Neural progenitor cell (in vitro differentiated cells): ENCODE data around the gene LRP1B. TPM values are rescaled to one million over a fixed set of nuclear protein-coding genes. Genes with fewer than 3 reads are reported as not detected.

Source experiments
- DNase-seq: peaks from one replicate; pipeline ENCODE4 v3.0.0-alpha.2; 2016; ENCODE audit warnings: low spot score
- H2AFZ ChIP-seq: fragments of 200-600 bp; sonication (generic); replicated peaks from 2 replicates; pipeline ENCODE4 v1.6.1; 2016; ENCODE audit warnings: antibody characterized with exemption
- H3F3A ChIP-seq: fragments of 200-600 bp; sonication (generic); 2 replicates; pipeline ENCODE4 v1.6.1; 2016; ENCODE audit warnings: antibody characterized with exemption, low read depth
- H3K27ac ChIP-seq: fragments of 200-600 bp; sonication (generic); 2 replicates; pipeline ENCODE4 v1.5.1; 2016; ENCODE audit warnings: mild to moderate bottlenecking
- H3K27me3 ChIP-seq: fragments of 200-600 bp; sonication (generic); 2 replicates; pipeline ENCODE4 v1.6.1; 2016; ENCODE audit warnings: mild to moderate bottlenecking, moderate library complexity
- H3K36me3 ChIP-seq: fragments of 200-600 bp; sonication (generic); 2 replicates; pipeline ENCODE4 v1.5.1; 2016
- H3K4me1 ChIP-seq: fragments of 200-600 bp; sonication (generic); 2 replicates; pipeline ENCODE4 v1.6.1; 2016; ENCODE audit warnings: mixed run types
- H3K4me2 ChIP-seq: fragments of 200-600 bp; sonication (generic); 2 replicates; pipeline ENCODE4 v1.6.1; 2016
- H3K4me3 ChIP-seq: fragments of 200-600 bp; sonication (generic); 2 replicates; pipeline ENCODE4 v1.5.1; 2016
- H3K79me2 ChIP-seq: fragments of 200-600 bp; sonication (generic); 2 replicates; pipeline ENCODE4 v1.6.1; 2016; ENCODE audit warnings: low read depth
- H3K9ac ChIP-seq: fragments of 200-600 bp; sonication (generic); 2 replicates; pipeline ENCODE4 v1.6.1; 2016
- H3K9me3 ChIP-seq: fragments of 200-600 bp; sonication (generic); 2 replicates; pipeline ENCODE4 v1.5.1; 2016; ENCODE audit warnings: low read depth
- H4K20me1 ChIP-seq: fragments of 200-600 bp; sonication (generic); 2 replicates; pipeline ENCODE4 v1.6.1; 2016; ENCODE audit warnings: low read depth
- H3K27ac Mint-ChIP-seq: 3 replicates; pipeline ENCODE4 v1.8.0; 2021; ENCODE audit warnings: mixed read lengths
- H3K27me3 Mint-ChIP-seq: 2 replicates; pipeline ENCODE4 v1.8.0; 2022; ENCODE audit warnings: low read depth, mild to moderate bottlenecking, inconsistent platforms, moderate library complexity, mixed read lengths; ENCODE audit not compliant: insufficient read depth
- H3K36me3 Mint-ChIP-seq: 3 replicates; pipeline ENCODE4 v1.8.0; 2021; ENCODE audit warnings: mixed read lengths
- H3K4me1 Mint-ChIP-seq: 3 replicates; pipeline ENCODE4 v1.8.0; 2021; ENCODE audit warnings: mixed read lengths
- H3K4me3 Mint-ChIP-seq: 3 replicates; pipeline ENCODE4 v1.8.0; 2021; ENCODE audit warnings: mild to moderate bottlenecking, moderate library complexity, mixed read lengths
- H3K9me3 Mint-ChIP-seq: 3 replicates; pipeline ENCODE4 v1.8.0; 2020; ENCODE audit warnings: mixed read lengths
- CTCF ChIP-seq: fragments of 200-600 bp; sonication (generic); IDR thresholded peaks from 2 replicates; pipeline ENCODE4 v1.5.1; 2017; ENCODE audit warnings: antibody characterized with exemption, mild to moderate bottlenecking
- EZH2 ChIP-seq: fragments of 200-600 bp; sonication (generic); IDR thresholded peaks from 2 replicates; pipeline ENCODE4 v1.6.1; 2017; ENCODE audit warnings: antibody characterized with exemption, mild to moderate bottlenecking, moderate library complexity
- EZH2phosphoT487 ChIP-seq: fragments of 200-600 bp; sonication (generic); IDR thresholded peaks from 2 replicates; pipeline ENCODE4 v1.6.1; 2017; ENCODE audit warnings: antibody characterized with exemption
- total RNA-seq: library from RNA; depleted of rRNA; stranded (reverse); fragments of >200 nt; gene quantifications from 2 replicates; pipeline ENCODE4 v1.2.3, GENCODE V29; 2015; ENCODE audit warnings: low replicate concordance

The LRP1B gene
- total RNA-seq, 1 donor from 2014 or later = not detected

DNA sequence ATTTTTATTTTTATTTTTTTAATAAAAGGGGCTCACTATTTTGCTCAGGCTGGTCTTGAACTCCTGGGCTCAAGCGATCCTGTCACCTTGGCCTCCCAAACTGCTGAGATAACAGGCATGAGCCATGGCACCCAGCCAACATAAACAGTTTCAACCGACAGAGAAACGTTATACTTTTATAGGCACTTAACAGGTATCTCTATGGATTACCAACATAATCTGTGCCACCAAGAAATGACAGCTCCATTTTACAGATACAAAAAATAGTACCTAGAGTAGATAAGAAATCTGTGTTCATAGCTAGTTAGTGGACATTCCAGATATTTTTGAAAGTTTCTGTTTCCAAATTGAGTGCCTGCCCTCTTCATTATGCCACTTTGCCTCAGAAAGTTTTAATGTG, 1316.7 kb downstream of the LRP1B start:
- Mint-ChIP-seq H3K27ac (no peak overlapping the region), H3K27me3 (no peaks in the 10 kb centered on the region)
- TF ChIP-seq CTCF (no peak), EZH2 (no peak), EZH2phosphoT487 (no peak)

GRCh38 chr2:140808820-140809219, 1322.0 kb downstream of the LRP1B start:
- peak; percentile 24 for DNase-seq
- H3F3A ChIP-seq = no peaks in the 10 kb centered on the region
- no peaks in the 10 kb centered on the region for H3K79me2 ChIP-seq
- no peaks in the 10 kb centered on the region for H3K4me1 Mint-ChIP-seq
- H4K20me1 ChIP-seq = no peaks in the 10 kb centered on the region
- H3K27me3 ChIP-seq = no peaks in the 10 kb centered on the region
- H3K36me3 Mint-ChIP-seq = no peaks in the 10 kb centered on the region
- H3K9ac ChIP-seq = no peak overlapping the region
- no peaks in the 10 kb centered on the region for H3K4me1 ChIP-seq
- no peaks in the 10 kb centered on the region for H3K36me3 ChIP-seq
- no peaks in the 10 kb centered on the region for H3K9me3 ChIP-seq
- peak; percentile 48 for TF ChIP-seq CTCF
- no peak for TF ChIP-seq EZH2
- no peak for TF ChIP-seq EZH2phosphoT487
- H3K4me3 ChIP-seq = no peak overlapping the region
- no peaks in the 10 kb centered on the region for H3K27me3 Mint-ChIP-seq
- H3K27ac ChIP-seq = no peak overlapping the region
- no peak overlapping the region for H3K4me3 Mint-ChIP-seq
- no peak overlapping the region for H3K4me2 ChIP-seq
- no peak overlapping the region for H2AFZ ChIP-seq
- H3K9me3 Mint-ChIP-seq = no peaks in the 10 kb centered on the region
- no peak overlapping the region for H3K27ac Mint-ChIP-seq

More for the DNA sequence above, 1316.7 kb downstream of the LRP1B start:
- Mint-ChIP-seq H3K36me3 (no peaks in the 10 kb centered on the region), H3K4me1 (no peaks in the 10 kb centered on the region), H3K9me3 (no peaks in the 10 kb centered on the region), H3K4me3 (no peak overlapping the region)
- no peaks in the 10 kb centered on the region for H3K36me3 ChIP-seq
- no peaks in the 10 kb centered on the region for H3K4me1 ChIP-seq
- DNase-seq = no peak
- H3F3A ChIP-seq = no peaks in the 10 kb centered on the region
- no peak overlapping the region for H3K9ac ChIP-seq
- H2AFZ ChIP-seq = no peak overlapping the region
- H3K4me2 ChIP-seq = no peak overlapping the region
- no peaks in the 10 kb centered on the region for H3K27me3 ChIP-seq
- H3K27ac ChIP-seq = no peak overlapping the region
- no peaks in the 10 kb centered on the region for H3K79me2 ChIP-seq
- no peaks in the 10 kb centered on the region for H3K9me3 ChIP-seq
- no peak overlapping the region for H3K4me3 ChIP-seq
- no peaks in the 10 kb centered on the region for H4K20me1 ChIP-seq

GRCh38 chr2:140808211-140808610, 1322.6 kb downstream of the LRP1B start:
- Histone ChIP-seq H3K36me3 (no peaks in the 10 kb centered on the region), H2AFZ (no peak overlapping the region), H3K4me3 (no peak overlapping the region), H3K9me3 (no peaks in the 10 kb centered on the region), H3K27me3 (no peaks in the 10 kb centered on the region), H3K4me1 (no peaks in the 10 kb centered on the region), H3K9ac (no peak overlapping the region), H3K79me2 (no peaks in the 10 kb centered on the region), H3F3A (no peaks in the 10 kb centered on the region), H3K27ac (no peak overlapping the region), H3K4me2 (no peak overlapping the region), H4K20me1 (no peaks in the 10 kb centered on the region)
- Mint-ChIP-seq H3K27me3 (no peaks in the 10 kb centered on the region), H3K9me3 (no peaks in the 10 kb centered on the region), H3K4me3 (no peak overlapping the region), H3K4me1 (no peaks in the 10 kb centered on the region), H3K36me3 (no peaks in the 10 kb centered on the region), H3K27ac (no peak overlapping the region)
- DNase-seq = no peak
- no peak for TF ChIP-seq CTCF
- TF ChIP-seq EZH2 = no peak
- no peak for TF ChIP-seq EZH2phosphoT487
